Activated effector memory CD4-positive, alpha-beta T cell treated with Interleukin-2 at 50 U/mL for 16 hours (primary cell): Measurements from ENCODE around the gene AGRP.

Source experiments
- DNase-seq: peaks from one replicate; pipeline ENCODE4 v3.0.0-alpha.2; 2020

Gene AGRP

GRCh38 chr16:67463059-67463458, 20.3 kb downstream of the AGRP start:
- no peak for DNase-seq

- no peak for DNase-seq
These were observed 21.1 kb downstream of the AGRP start for GRCh38 chr16:67462279-67462655.

GRCh38 chr16:67461600-67462278, 21.6 kb downstream of the AGRP start:
- DNase-seq: no peak

- no peak for DNase-seq
These were observed 22.4 kb downstream of the AGRP start for GRCh38 chr16:67460961-67461360.

- no peak for DNase-seq
These were observed 23.2 kb downstream of the AGRP start for GRCh38 chr16:67460168-67460567.

- DNase-seq: no peak
These were observed 23.5 kb downstream of the AGRP start for GRCh38 chr16:67459861-67460150.

- no peak for DNase-seq
These were observed 24.1 kb downstream of the AGRP start for GRCh38 chr16:67459066-67459860.

- DNase-seq: no peak
These were observed 25.2 kb downstream of the AGRP start for GRCh38 chr16:67458121-67458641.

- DNase-seq: no peak
These were observed 25.7 kb downstream of the AGRP start for GRCh38 chr16:67457611-67458010.

GRCh38 chr16:67456391-67457081, 26.8 kb downstream of the AGRP start:
- no peak for DNase-seq

GRCh38 chr16:67454852-67455251, 28.5 kb downstream of the AGRP start:
- DNase-seq: no peak

GRCh38 chr16:67454104-67454503, 29.2 kb downstream of the AGRP start:
- DNase-seq: no peak

- no peak for DNase-seq
These were observed 31.5 kb downstream of the AGRP start for GRCh38 chr16:67451704-67452435.

- no peak for DNase-seq
These were observed 32.2 kb downstream of the AGRP start for GRCh38 chr16:67451061-67451703.

- no peak for DNase-seq
These were observed 33.6 kb downstream of the AGRP start for GRCh38 chr16:67449739-67450138.

- DNase-seq: no peak
These were observed 34.0 kb downstream of the AGRP start for GRCh38 chr16:67449336-67449735.

- no peak for DNase-seq
These were observed 34.8 kb downstream of the AGRP start for GRCh38 chr16:67448580-67448979.

- DNase-seq: peak; percentile 35
These were observed 35.8 kb downstream of the AGRP start for GRCh38 chr16:67447508-67448076.

- no peak for DNase-seq
These were observed 36.3 kb downstream of the AGRP start for GRCh38 chr16:67446968-67447507.

GRCh38 chr16:67445913-67446907, 37.1 kb downstream of the AGRP start:
- no peak for DNase-seq

GRCh38 chr16:67445441-67445912, 37.9 kb downstream of the AGRP start:
- no peak for DNase-seq
